Stimulated activated CD8-positive, alpha-beta memory T cell treated with anti-CD3 and anti-CD28 coated beads, Interleukin-7, amount 100 ng/mL, for 48 hours (primary cell): Measurements from ENCODE around the gene DNAJC5.

Source experiments
- DNase-seq, 2 donors: peaks; one replicate each; pipeline ENCODE4 v3.0.0-alpha.2; 2020; ENCODE audit warnings: low read depth in 1 of 2; ENCODE audit errors: extremely low read depth in 1 of 2

DNAJC5 gene

DNA sequence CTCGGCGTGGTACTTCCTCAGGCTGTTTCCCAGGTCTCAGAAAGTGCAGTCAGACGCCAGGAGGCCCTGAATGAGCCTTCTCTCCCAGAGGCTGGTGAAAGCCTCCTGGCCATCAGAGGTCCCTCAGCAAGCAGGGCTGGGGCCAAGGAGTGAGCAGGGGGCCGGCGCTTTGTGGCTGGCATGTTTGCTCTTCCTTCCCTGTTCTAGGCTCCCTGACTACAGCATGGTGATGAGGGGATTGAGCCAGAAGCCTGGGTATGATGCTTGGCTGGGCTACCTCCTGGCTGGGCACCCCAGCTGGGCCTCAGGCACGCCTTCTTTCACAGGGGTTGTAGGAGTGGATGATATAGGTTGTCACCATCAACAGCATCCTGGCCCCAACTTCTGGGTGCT, 11.7 kb upstream of the DNAJC5 start:
- no peak for DNase-seq

DNA sequence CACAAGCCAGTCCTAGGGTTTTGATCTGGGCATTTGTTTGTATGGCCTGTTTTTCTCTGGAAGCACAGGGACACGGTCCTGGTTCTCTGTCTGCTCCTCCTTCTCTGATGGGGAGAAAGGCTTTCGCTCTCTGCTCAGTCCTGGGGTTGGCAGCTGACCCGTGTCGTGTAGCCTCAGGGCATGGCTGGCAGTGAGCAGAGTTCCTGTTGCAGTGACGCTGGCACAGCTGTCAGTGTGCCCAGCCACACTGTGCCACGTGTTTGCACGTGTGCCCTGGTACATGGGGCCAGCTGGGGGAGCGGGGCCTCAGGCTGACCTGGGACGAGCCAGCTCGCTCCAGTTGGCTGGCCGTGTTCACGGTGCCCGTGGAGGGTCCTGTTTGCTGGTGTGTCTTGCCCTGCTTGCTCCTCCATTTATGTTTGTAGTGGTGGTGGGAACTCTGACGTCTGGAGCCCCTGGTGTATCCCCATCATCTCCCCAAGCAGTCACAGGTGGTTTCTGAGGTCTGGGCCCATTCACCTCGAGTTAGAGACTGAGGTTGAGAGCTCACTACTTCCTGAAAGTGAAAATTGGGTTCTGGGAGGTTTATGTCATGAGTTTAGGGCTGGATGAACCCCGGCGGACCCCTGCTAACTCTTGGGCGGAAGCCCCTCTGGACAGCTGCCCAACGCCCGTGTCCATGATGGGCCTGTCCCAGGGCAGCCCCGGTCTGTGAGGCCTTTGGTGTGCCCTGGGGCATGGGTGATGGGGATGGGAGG, 10.2 kb upstream of the DNAJC5 start:
- DNase-seq: no peak

DNA sequence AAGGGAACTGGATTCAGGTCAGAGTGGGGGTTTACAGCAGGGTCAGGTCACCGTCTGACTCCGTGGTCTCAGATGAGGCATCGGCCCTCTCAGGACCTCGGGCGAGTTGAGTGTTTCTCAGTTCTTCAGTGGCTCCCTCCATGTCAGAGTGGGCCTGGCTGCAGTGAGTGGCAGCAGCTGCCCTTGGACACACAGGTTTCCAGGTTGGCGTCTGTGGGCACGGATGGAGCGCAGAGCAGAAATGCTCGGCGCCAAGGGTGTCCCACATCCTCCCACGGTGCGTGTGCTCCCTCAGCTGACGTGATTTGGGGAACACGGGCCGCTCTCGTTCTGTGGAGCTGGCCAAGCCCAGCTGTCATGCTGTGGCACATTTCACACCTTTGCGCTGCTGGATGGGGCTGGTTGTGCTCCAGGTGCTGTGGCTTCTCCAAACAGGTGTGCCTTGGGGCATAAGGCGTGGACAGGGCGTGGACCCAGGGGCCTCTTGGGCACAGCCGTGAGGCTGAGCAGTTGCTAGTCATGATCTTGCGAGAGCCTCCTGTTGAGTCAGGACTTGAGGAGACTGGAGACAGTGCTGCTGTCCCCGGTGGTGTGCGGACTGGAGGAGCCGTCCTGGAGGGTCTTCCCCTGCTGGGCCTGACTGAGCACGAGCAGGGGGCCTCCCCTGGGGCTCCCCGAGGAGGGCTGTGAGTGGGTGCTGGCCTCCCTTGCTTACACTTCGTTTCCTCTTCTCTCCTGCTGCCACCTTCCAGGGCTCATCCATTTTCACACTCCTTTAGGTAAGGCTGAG, 9.5 kb upstream of the DNAJC5 start:
- no peak for DNase-seq

DNA sequence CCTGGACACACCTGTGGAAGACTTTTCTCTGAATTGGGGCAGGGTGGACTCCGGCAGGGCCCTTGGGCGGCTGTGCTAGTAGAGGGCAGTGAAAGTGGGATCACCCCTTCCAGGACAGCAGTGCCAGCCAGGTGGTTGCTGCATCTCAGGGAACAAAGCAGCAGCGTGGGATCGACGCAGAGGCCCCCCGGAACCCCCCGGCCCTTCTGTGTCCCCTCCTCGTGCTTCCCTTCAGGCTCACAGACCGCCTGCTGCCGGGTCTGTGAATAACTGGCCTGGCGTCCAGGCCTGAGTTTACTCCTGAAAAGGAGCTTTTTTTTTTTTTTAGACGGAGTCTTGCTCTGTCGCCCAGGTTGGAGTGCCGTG, 8.9 kb upstream of the DNAJC5 start:
- no peak for DNase-seq

DNA sequence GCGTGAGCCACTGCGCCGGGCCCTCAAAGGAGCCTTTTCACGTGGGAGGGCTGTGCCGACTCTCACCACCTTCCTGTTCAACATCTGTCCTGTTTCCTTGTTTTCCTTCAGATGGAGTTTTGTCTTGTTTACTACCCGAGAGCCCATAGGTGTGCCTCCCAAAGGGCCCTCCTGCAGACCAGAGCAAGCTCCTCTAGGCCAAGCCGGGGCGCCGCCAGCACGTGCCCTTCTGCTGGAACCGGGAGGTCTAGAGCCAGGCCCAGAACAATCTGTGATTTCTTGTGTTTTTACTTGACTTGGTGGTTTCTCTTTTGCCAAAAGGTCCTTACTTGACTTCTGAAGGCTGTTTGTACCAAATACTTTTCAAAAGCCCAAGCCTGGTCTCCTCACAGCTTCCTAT, 8.0 kb upstream of the DNAJC5 start:
- no peak for DNase-seq

DNA sequence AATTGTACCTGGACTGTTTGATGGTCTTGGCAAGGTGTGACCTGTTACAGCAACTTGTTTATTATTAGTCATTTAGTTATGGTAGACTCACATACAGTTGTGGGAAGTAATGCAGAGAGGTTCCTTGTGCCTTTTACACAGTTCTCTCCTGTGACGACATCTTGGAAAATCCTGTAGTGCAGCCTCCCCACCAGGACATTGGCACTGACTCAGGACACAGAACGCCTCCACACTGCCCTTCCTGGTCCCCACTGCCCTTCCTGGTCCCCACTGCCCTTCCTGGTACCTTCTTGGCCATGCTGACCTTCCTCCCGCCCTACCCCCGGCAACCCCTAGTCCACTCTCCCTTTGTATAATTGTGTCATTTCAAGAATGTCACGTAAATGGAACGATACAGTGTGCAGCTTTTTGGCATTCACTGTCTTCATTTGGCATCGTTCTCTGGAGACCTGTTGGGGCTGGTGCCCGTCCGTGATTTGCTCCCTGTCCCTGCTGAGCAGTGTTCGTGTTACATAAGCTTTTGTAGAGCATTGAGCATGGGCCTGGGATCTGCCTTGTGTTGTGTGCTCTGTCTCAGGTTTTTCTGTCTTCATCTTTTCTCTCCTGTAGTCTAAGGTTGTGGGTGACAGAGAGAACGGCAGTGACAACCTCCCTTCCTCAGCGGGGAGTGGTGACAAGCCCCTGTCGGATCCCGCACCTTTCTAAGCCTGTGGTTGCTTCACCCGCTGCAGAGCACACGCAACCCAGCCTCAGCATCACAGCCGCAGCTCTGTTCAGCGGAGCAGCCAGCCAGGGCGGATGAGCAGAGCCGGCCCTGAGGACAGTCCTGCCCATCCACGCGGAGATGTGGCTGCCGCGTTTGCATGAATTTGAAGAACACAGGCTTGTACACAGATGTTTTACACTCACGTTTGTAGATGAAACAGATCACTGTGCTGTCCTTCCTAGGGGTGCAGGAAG, 5.4 kb upstream of the DNAJC5 start:
- DNase-seq: no peak

DNA sequence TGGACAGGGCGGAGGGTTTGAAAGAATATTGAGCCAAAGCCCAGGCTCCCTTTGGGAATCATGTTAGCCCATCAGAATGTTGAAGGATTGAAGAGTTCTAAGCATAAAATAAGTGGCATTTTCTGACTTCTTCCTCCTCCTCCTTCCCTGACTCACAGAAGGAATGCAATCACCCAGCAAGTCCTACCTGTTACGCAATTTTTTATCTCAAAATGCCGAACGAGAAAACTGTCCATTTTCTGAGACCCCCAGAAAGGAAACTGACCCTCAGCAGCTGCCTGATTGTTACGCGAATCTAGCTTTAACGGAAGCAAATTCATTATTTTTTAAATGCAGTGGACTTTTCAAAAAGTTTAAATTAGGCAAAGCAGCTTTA, 4.7 kb upstream of the DNAJC5 start:
- no peak for DNase-seq

DNA sequence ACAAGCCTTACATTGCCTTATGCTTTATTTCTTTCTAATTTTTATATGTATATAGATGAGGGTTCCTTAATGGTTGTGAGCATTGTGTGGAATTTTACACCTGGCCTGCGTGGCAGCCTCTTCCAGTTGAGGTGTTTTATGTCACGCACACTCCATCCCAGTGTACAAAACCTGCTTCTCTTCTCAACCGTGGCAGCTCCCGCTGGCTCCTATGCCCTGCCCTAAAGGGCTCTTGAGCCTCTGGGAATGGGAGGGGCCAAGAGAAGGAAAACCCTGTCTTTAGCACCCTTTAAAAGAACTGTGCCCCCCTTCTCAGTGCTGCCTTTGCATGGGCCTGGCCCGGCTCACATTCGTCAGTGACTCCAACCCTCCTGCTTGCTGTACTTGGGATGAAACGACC, 4.3 kb upstream of the DNAJC5 start:
- DNase-seq: no peak

DNA sequence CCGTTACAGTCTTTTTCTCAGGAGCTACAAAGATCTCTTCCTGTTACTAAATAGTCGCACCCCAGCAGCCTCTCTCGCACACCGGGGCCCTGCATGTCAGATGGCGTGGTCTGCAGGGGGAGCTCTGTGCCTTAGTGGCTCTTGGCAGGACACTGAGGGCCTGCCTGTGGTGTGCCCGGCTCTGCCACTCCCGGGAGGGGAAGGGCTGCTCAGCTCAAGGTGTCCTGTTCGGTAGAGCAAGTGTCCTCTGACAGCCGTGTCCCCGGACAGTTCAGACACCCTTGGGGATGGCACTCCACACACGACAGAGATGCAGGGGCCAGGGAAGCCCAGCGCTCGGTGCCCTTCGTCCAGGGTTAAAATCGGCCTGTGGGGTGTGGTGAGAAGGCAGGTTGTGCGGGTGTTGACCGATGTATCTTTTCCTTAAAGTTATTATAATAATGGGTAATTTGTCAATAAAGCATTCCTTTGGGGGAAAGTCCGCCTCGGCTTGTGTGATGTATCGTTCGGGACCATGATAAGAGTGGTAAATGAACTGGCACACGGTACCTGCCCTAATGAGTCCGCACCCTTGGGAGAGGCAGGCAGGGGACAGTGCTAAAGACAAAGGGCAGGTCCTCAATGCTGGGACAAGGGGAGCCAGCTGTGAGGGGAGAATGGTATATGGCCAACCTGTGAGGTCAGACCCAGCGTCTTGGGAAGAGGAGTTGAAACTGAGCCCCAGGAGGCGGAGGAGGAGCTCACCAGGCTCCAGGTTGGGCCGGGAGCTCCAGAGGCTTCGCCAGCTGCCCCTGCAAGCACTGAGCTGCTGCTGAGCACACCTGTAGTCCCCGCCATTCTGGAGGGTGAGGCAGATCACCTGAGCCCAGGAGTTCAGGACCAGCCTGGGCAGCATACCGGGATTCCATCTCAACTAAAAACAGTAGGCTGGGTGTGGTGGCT, 3.6 kb upstream of the DNAJC5 start:
- DNase-seq: no peak

DNA sequence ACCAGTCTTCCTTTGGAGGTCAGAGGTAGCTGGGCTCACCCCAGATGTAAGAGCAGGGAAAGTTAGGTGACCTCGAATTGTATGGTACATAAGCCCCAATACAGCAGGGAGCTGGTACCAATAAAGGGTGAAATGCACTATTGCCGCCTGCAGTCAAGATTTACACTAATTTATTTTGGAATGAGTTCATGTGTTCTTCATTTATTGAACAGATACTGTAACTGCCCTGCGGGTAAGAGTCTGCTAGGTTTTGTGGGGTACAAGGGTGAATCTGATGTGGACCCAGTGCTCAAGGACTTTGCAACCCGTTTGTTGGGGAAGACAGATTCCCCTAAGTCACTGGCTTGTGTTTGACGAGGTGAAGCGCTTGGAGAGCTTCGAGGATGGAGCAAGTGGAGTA, 2.5 kb upstream of the DNAJC5 start:
- DNase-seq: no peak

DNA sequence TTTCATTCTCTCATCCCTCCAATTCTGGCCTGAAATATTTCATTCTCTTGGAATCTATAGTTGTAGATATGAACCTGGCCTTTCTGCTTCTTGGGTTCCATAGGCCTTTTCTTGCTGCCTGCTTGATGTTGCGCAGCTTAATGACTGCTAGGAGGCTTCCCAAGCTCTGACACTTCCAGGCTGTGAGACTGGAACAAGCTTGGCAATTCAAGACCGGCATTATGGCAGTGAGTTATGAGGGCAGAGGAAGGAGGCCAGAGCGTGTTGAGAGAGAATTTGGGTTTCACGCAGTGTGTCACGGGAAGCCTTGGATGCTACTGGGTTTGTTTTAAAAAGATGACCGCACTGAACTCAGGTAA, 948 bp upstream of the DNAJC5 start:
- no peak for DNase-seq

DNA sequence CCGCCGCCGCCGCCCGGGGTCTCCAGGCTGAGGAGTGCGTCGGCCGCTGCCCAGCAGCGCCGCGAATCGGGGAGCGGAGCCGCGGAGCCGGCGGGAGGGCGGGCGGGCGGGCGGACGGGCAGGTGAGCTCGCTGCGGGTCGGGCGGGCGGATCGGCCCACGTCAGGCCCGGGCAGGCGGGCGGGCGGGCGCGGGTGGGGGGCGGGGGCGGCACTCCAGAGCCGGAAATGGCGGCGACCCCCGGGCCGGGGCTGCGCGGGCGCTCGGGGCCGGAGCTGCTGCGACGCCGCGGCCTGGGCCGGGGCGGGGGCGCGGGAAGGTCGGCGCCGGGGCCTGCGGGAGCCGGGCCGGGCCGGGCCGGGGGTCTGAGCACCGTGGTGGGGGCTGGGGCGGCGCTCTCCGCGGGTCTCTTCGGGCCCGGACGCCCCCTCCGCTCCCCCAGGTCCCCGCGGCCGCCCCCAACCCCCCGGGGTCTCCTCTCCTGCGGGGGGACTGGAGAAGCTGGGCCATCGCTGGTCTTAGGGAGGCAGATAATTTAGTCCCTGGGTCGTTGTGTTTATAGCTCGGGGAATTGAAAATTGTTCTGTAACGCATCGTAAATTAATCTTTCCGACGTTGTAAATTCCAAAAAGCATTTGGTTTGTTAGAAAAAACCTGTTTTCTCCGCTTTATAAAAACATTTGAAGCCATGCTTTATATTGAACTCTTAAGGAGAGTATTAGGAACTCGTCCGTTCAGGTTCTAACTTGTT, 451 bp downstream of the DNAJC5 start:
- no peak for DNase-seq

DNA sequence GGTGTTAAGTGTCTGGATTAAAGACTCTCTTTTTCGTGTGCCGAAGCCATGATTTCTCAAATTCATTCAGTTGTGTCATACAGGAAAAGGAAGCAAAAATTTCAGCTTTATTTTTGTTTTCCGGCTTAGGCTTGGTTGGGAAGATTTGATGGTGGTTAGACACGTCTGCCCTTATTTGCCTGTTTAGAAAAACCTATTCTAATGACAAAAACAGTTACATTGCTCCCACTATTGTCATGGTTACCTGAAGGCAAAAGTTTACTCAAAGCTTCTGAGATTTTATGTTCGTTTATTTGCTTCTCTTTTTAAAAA, 982 bp downstream of the DNAJC5 start:
- no peak for DNase-seq

DNA sequence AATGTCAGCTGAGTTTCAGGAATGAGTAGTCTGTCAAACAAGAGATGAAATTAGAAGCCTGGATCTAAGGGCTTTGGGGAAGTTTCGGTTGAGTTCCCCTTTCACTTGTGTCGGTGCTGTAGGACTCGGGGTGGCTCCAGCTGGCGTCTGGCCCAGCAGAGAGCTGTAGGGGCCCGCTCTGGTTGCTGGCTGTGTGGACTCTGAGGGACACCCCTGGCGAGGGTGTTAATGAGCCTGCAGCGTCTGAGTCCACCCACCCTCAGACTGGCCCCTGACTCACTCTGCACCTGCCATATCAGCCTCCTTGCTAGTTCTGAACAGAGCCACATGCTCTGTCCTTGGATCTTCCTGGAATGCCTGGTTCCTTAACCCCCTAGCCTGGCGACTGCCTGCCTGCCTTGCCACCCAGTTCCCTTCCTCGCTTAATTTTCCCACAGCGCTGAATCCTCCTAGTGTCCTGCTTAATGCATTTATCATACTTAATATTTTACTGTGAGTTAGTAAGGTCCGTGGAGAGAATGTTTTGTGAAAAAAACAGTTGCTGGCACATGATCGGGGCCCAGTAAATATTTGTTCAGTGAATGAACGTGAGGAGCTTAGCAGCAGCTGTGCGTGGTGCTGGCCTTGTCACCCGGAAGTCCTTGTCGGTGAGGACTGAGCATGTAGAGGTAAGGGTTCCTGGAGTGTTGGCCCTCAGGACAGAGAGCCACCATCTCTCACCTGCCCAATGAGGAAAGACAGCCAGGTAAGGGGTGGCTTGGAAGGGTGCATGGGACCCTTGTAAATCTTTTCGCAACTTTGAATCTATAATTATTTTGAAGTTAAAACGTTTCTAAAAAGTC, 1.6 kb downstream of the DNAJC5 start:
- DNase-seq: no peak

DNA sequence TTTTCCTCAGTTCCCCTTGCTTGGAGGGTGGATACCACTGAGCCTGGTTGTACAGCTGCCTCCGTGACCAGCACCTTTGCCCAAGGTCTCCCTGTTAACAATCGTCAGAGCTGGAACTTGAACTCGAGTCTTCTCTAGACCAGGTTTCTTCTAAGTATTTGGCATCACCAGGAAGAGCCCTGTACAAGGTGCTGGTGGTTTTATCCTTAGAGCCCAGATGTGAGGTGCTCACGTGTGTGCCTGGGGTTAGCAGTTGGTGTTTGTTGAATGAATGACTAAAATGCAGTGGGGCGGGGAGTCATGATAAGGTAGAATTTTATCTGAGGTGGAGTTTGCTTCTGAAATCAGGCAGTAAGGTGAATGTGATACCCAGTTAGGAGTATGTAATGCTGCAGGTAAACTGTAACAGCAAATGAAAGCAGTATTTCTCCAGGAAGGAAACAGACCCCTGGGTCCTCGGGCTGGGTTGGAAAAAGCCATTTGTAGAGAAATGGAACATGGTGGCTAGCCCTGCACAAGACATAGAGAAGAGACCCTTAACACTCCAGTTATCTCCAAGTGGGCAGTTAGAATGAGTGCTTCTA, 3.1 kb downstream of the DNAJC5 start:
- DNase-seq: no peak

DNA sequence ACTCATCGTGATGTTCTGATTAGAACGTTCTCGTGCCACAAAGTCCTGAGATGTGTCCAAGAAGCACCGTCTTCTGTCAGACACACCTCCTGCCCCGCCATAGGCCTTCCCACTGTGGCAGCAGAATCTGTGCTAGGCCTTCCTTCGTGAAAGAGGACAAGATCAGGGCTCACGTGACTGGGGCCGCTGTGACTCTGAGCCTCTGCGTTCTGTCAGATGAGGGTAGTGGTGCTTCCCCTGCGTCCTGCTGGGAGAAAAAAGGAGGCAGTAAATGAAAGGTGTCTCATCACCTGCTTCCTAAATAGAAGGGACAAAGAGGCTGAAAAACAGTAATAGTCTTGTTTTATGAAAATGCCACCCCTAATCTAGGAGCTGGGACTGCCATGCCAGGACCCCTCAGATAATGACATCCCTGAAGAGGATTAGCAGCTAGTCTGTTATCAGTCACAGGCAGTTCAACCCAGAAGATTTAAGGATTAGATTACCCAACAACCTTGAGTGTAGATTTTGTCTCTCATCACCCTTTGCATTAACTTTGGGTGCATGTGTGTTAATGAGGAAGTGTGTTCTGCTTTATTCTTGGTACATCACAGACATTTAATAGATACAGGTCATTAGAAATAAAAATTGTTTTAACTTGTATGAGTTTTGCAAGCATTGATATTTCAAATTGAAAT, 4.1 kb downstream of the DNAJC5 start:
- DNase-seq: no peak

DNA sequence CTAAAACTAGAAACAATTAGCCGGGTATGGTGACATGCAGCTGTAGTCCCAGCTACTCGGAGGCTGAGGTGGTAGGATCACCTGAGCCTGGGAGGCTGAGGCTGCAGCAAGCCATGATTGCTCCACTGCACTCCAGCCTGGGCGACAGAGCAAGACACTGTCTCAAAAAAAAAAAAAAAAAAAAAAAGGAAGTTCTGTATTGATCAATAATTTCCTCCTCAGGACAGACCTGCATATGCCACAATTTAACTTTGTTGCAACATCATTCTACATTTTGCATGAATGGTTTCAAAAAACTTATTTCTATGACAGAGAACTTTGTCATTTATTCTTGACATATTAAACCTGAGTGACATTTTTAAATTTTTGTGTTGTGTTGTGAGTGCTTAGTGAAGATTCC, 5.5 kb downstream of the DNAJC5 start:
- DNase-seq: no peak
